SU-DHL-6 (cell line): ENCODE results near the gene MROH2A.

Experiments used
- H2AFZ ChIP-seq: fragments of 200-600 bp; sonication (generic); 2 replicates; pipeline ENCODE4 v1.6.1; 2014; ENCODE audit warnings: low read depth, mild to moderate bottlenecking, moderate library complexity, mixed read lengths, antibody characterized with exemption, low read length; ENCODE audit not compliant: severe bottlenecking
- H3F3A ChIP-seq: fragments of 200-600 bp; shearing (Covaris generic); 2 replicates; pipeline ENCODE4 v1.6.0; 2016; ENCODE audit warnings: antibody characterized with exemption, mild to moderate bottlenecking; ENCODE audit not compliant: insufficient read depth
- H3K27ac ChIP-seq: fragments of 200-600 bp; sonication (generic); 2 replicates; pipeline ENCODE4 v1.5.1; 2016; ENCODE audit warnings: low read depth, mild to moderate bottlenecking, low read length, moderate library complexity, mixed read lengths
- H3K27me3 ChIP-seq: fragments of 200-600 bp; sonication (generic), shearing (Covaris generic); 2 replicates; pipeline ENCODE4 v1.6.0; 2014; ENCODE audit warnings: mild to moderate bottlenecking, low read length
- H3K36me3 ChIP-seq: fragments of 200-600 bp; sonication (generic); 2 replicates; pipeline ENCODE4 v1.6.1; 2014; ENCODE audit warnings: mild to moderate bottlenecking, low read length, mixed read lengths
- H3K4me2 ChIP-seq: fragments of 300-600, 200-600 bp; shearing (Covaris generic), sonication (generic); 2 replicates; pipeline ENCODE4 v1.6.0; 2014; ENCODE audit warnings: low read length, low read depth, mild to moderate bottlenecking; ENCODE audit not compliant: poor library complexity, severe bottlenecking
- H3K4me3 ChIP-seq: fragments of 200-600 bp; sonication (generic); 2 replicates; pipeline ENCODE4 v1.5.1; 2014; ENCODE audit warnings: antibody characterized with exemption, low read length, mild to moderate bottlenecking, mixed read lengths; ENCODE audit not compliant: insufficient read depth, poor library complexity, severe bottlenecking
- H3K79me2 ChIP-seq: fragments of 200-600 bp; sonication (generic); 2 replicates; pipeline ENCODE4 v1.6.1; 2014; ENCODE audit warnings: mild to moderate bottlenecking, low read length, moderate library complexity; ENCODE audit not compliant: insufficient read depth
- H3K9ac ChIP-seq: fragments of 200-600 bp; sonication (generic); 2 replicates; pipeline ENCODE4 v1.7.0; 2014; ENCODE audit warnings: mild to moderate bottlenecking, low read length
- H3K9me2 ChIP-seq: fragments of 200-600 bp; sonication (generic); replicated peaks from 2 replicates; pipeline ENCODE4 v1.6.1; 2014; ENCODE audit warnings: low read length; ENCODE audit not compliant: insufficient read depth
- H3K9me3 ChIP-seq: fragments of 200-600 bp; sonication (generic); 2 replicates; pipeline ENCODE4 v1.6.1; 2014; ENCODE audit warnings: low read length, mixed read lengths; ENCODE audit not compliant: insufficient read depth
- H4K20me1 ChIP-seq: fragments of 200-600 bp; sonication (generic); 2 replicates; pipeline ENCODE4 v1.6.1; 2014; ENCODE audit warnings: low read depth, mild to moderate bottlenecking, antibody characterized with exemption, low read length, moderate library complexity, mixed read lengths
- CTCF ChIP-seq: fragments of 200-600 bp; sonication (generic); IDR thresholded peaks from one replicate; pipeline ENCODE4 v1.5.1; 2017; ENCODE audit warnings: antibody characterized with exemption, mild to moderate bottlenecking, low read length, moderate library complexity; ENCODE audit not compliant: insufficient read depth, poor library complexity, severe bottlenecking
- EZH2phosphoT487 ChIP-seq: fragments of 200-600 bp; sonication (generic), shearing (Covaris generic); conservative IDR thresholded peaks from 2 replicates; pipeline ENCODE4 v1.6.1; 2018; ENCODE audit warnings: mild to moderate bottlenecking, antibody characterized with exemption, low read length, moderate library complexity, mixed read lengths

Gene MROH2A

GRCh38 chr2:233845301-233846060 lies 67.4 kb downstream of the MROH2A start:
- no peak overlapping the region for H2AFZ ChIP-seq
- H3K4me2 ChIP-seq, result no peak overlapping the region
- peaks cover 56% of the 10 kb centered on the region for H3K36me3 ChIP-seq
- TF ChIP-seq CTCF, result no peak
- no peak for TF ChIP-seq EZH2phosphoT487
- no peaks in the 10 kb centered on the region for H3K9me3 ChIP-seq
- H3K9ac ChIP-seq, result no peak overlapping the region
- peaks cover 83% of the 10 kb centered on the region for H3K79me2 ChIP-seq
- H3K27me3 ChIP-seq, result no peaks in the 10 kb centered on the region
- H3K27ac ChIP-seq, result no peak overlapping the region
- H4K20me1 ChIP-seq, result 0 out of 2 replicates have a peak, but pooled peaks cover 5% of the 10 kb centered on the region
- peaks cover 5% of the 10 kb centered on the region for H3F3A ChIP-seq
- H3K9me2 ChIP-seq, result no peaks in the 10 kb centered on the region
- H3K4me3 ChIP-seq, result no peak overlapping the region

DNA sequence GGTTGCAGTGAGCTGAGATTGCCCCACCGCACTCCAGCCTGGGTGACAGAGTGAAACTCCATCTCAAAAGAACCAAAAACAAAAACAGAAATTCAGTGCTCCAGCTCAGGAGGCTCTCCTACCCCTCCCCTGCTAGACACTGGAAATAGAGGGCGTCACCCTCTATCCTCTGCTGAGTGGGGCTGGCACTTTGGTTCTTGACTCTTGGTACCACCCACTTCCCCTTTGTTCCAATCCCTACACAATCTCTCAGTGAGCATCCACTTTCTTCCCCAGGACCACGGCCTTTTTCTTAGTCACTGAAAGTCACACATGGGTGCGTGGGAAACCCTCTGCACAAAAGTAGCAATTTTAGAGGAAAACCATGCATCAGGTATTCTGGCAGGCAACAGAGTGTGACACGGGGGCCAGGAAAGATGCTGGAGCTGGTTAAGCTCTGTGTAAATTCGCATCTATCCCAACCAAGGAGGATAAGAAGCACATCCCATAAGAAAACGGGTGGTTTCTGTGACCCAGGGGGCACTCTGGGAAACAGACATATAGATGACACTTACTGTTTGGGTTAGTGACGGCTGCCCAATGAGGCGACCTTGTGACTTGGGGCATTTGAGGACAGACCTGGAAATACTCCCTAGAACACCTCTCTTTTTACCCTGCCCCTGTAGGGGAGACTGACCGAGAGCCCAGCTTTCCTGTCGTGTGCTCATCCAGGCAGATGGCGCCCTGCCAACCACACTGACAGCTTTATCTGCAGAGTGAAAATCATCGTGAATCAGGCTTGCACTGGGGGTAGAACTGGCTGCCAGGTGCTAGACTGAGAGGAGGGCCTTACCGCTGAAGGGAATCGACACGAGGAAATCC lies 68.5 kb downstream of the MROH2A start:
- H3K9ac ChIP-seq, result no peak overlapping the region
- H4K20me1 ChIP-seq, result peaks cover 10% of the 10 kb centered on the region; the same call in 1 of the 2 replicates
- no peak for TF ChIP-seq EZH2phosphoT487
- no peak for TF ChIP-seq CTCF
- H3K27ac ChIP-seq, result no peak overlapping the region
- H3K27me3 ChIP-seq, result no peaks in the 10 kb centered on the region
- H3K4me2 ChIP-seq, result no peak overlapping the region
- H3K36me3 ChIP-seq, result peaks cover 57% of the 10 kb centered on the region
- no peaks in the 10 kb centered on the region for H3K9me3 ChIP-seq
- H2AFZ ChIP-seq, result no peak overlapping the region
- no peak overlapping the region for H3K4me3 ChIP-seq
- H3K79me2 ChIP-seq, result peaks cover 81% of the 10 kb centered on the region
- H3K9me2 ChIP-seq, result no peaks in the 10 kb centered on the region
- H3F3A ChIP-seq, result peaks cover 5% of the 10 kb centered on the region

DNA sequence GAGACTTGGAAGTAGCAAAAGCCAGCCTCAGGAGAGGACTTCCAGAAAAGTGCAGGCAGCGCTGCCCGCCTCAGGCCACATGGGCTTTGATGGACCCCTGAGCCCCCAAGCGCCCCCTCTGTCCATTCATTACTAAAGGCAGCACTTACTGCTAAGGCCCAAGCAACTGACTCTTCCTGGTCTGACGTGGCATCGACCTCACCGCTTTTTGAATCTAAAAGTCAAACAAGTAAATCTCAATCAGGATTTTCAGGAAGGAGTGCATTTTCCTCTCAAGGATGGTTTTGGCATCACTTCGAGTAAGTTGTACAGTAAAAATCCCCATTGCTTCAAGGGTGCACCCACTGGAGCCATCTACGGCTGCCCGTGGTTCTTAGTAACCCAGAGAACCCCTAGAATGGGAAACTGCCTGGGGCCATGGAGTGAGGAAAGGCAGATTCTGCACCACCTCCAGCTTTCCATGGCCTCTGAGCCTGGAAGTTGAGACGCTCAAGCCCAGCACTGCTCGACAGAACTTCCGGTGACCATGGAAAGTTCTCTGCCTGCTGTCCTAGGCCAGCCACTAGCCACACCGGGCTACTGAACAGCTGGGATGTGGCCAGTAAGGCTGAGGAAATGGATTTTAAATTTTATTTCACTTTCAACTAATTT lies 69.2 kb downstream of the MROH2A start:
- peaks cover 57% of the 10 kb centered on the region for H3K36me3 ChIP-seq
- H3F3A ChIP-seq, result peaks cover 5% of the 10 kb centered on the region
- no peak overlapping the region for H3K27ac ChIP-seq
- no peak overlapping the region for H2AFZ ChIP-seq
- H3K9me2 ChIP-seq, result no peaks in the 10 kb centered on the region
- H3K4me2 ChIP-seq, result no peak overlapping the region
- H3K27me3 ChIP-seq, result no peaks in the 10 kb centered on the region
- peaks cover 81% of the 10 kb centered on the region for H3K79me2 ChIP-seq
- no peak overlapping the region for H3K9ac ChIP-seq
- H4K20me1 ChIP-seq, result peaks cover 17% of the 10 kb centered on the region; the same call in 1 of the 2 replicates
- no peak overlapping the region for H3K4me3 ChIP-seq
- TF ChIP-seq EZH2phosphoT487 (no peak), CTCF (no peak)
- H3K9me3 ChIP-seq, result no peaks in the 10 kb centered on the region
